Umbilical cord (tissue), 2 donors: ENCODE data around the gene KRTAP5-6. TPM values are rescaled to one million over a fixed set of nuclear protein-coding genes. Genes with fewer than 3 reads are reported as not detected.
"Not testable (repeated sequence)": the region's sequence is repeated elsewhere in the genome, so short reads cannot be mapped to it uniquely, and the experiment has no call there.

Source experiments
- DNase-seq: peaks from one replicate; pipeline ENCODE4 v3.0.0-alpha.2; 2015; ENCODE audit warnings: low spot score
- total RNA-seq: library from RNA; depleted of rRNA; stranded (reverse); fragments of >200 nt; gene quantifications from one replicate; pipeline ENCODE4 v1.2.3, GENCODE V29; 2014; ENCODE audit warnings: low replicate concordance; ENCODE audit not compliant: insufficient read depth

KRTAP5-6 gene
- total RNA-seq, 1 donor from 2014 or later = not detected

DNA sequence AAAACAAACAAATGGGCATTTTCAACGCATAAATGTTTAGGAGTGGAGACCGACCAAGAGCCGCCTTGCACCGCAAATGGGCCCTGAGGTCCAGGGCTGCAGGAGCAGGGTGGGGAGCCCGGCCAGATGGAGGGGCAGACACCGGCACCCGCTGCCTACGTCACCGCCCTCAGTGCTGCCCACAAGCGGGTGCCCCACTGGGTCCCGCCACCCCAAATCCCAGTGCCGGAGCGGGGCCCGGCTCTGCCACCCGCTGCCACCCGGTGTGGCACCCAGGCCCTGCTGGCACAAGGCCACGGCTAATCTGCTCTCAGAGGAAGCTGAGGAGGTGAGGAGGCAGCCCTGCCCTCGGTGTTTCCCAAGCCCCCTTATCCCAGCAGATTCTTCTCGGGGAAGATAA is 13.8 kb upstream of the KRTAP5-6 start:
- DNase-seq = not testable (repeated sequence)

DNA sequence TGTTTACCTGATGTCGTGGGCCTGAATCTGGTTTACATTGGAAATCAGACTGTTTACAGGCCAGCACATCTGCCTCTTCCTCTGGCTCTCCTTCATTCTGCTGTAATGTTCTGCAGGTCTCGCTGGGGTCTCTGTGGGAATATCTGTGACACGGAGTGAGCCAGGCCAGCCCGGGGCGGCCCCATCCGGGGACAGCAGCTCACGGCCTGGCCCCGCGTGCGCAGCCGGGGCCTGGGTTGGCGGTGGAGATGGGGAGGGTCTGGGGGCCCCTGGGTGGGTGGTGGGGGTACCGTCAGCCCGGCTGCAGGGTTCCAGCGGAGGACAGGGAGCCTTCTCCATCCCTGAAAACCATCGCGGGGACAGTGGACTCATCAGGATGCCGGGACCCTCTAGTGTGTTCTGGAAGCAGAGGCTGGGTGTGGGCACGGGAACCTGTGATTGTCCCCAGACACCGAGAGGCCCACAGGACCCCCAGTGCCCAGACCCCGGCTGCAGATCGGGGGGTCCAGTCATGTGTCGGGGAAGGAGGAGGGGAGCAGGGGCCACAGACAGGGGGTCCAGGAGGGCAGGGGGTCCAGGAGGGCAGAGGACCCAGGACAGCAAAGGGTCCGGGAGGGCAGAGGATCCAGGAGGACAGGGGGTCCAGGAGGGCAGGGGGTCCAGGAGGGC is 13.0 kb upstream of the KRTAP5-6 start:
- DNase-seq = not testable (repeated sequence)

DNA sequence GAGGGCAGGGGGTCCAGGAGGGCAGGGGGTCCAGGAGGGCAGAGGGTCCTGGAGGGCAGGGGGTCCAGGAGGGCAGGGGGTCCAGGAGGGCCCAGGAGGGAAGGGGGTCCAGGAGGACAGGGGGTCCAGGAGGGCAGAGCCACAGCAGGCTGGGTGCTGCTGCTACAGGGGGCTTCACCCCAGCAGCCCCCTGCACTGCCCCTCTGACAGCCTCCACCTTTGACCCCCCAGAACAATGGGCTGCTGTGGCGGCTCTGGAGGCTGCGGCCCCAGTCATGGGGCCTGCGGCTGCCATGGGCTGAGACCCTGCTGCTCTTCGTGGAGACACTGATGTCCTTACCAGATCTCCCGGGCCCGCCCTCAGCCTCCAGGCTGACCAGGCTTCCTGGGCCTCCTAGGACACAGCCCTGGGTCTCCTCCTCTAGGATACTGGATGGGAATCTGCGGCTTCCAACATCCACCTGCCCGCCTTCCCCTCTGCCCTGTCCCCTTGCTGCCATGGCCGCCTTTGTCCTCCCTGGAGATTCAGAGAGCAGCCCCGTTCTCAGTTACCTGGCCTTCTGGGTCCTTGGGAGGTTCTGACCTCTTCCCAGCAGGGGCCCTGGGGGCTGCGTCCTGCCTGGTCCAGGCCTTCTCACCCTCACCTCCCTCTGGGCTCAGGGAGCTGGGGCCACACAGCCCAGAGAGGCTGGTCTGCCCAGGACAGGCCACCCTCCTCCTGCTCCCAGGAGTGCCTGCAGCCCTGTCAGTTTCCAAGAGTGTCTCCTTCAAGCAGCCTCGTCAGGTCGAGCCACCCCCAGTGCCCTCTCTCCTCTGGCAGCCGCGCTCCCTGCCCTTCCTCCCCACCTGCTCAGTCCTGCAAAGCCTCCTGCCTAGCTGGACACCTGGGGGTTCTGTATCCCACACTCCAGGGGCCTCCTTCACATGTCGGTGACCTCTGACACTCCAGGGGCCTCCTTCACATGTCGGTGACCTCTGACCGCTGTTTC is 11.8 kb upstream of the KRTAP5-6 start:
- DNase-seq = not testable (repeated sequence)

DNA sequence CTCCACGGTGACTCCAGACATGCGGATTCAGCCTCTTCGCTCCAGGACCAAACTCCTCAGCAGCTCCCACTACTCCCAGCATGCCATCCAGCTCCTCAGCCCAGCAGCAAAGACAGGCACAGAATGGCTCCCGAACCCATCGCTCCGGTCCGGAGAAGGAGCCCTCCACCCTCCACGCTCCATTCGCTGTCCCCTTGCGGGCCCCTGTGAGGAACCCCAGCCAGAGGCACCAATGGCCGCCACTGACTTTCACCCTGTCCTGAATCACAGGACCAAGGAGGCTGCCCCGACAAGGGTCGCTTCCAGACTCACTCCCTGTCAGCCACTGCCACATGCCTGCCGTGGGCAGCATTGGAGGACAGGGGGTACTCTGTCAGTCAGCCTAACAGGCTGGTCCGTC is 10.8 kb upstream of the KRTAP5-6 start:
- not testable (repeated sequence) for DNase-seq

DNA sequence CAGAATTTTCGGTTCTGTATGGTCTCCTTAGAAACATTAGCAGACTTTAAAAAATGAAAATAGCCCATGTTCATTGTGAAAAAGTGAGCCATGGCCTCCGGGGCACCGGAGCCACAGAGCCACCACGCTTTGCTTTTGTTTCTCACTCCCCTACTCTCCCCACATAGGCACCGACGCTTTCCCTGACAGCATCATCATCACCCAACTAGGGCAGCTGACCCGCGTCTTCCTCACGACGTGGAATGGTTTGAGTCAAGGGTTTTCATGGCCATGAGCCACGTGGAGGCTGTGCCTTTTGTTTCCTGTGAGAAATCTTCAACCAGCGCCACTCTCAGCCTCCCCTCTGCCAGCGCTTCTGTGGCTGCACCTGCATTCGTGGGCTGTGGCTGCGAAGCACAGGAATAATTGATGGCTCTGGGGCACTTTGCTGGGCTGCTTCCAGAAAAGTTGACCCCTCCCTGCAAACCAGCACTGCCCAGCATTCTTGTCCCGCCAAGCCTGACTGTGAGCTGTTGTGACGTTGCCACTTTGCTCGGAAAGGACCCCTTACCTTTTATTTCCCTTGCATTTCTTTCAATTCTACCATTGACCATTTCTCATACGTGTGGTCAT is 8.6 kb upstream of the KRTAP5-6 start:
- DNase-seq = not testable (repeated sequence)

DNA sequence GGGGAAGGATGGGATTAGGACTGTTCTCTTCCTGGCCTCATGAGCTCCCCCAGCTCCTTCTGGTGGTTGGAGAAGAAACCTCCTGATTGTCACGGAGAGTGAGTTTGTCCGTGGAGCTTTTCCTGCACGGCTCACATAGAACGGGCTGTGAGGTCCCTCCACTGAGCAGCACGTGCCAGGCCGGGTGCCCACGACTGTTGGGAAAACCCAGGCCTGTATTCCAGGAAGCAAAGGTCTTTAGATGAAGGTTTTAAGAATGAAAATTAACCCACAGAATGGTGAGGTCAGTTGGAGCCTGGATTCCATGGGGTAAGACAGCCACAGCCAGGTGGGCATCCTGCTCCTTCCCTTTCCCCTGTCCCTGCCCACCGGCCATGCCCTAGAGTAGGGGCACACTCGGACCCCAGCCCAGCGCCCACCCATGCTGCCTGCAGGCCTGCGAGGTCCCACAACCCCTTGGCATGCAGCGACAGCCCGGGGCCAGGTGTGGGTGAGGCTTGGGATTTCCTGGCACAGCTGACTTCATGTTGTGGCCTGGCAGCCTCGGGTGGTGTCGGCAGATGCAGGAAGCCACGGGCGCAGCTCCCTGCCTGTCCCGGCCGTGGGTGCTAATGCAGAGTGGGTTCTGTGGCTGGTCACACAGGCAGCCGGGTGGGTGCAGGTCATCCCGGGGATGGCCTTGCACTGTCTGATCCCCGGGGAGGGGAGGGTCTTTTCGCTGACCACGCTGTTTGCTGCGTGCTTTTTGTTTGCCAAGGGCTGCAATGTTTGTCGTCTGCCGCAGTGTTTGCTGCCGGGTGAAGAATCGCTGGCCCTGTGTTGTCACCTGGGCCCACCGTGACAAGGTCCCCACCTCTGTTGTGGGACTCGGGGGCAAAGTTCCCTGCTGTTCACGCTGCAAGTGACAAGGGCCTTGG is 7.5 kb upstream of the KRTAP5-6 start:
- DNase-seq = not testable (repeated sequence)

DNA sequence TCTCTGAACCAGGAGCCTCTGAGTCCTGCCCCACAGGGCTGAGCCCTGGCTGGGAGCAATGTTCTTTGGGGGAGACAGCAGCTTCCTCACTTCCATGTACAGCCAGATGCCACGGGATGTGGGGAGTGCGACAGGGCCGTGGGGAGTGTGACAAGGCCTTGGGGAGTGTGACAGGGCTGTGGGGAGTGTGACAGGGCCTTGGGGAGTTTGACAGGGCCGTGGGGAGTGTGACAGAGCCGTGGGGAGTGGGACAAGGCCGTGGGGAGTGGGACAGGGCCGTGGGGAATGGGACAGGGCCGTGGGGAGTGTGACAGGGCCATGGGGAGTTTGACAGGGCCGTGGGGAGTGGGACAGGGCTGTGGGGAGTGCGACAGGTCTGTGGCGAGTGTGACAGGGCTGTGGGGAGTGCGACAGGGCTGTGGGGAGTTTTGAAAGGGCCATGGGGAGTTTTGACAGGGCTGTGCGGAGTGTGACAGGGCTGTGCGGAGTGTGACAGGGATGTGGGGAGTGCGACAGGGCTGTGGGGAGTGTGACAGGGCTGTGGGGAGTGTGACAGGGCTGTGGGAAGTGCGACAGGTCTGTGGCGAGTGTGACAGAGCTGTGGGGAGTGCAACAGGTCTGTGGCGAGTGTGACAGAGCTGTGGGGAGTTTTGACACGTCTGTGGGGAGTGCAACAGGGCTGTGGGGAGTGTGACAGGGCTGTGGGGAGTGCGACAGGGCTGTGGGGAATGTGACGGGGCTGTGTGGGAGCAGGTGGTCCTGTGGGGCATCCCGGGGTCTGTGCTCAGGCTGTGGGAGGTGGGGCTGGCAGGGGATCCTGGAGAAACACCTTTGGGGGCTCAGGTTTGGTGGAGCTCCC is 6.6 kb upstream of the KRTAP5-6 start:
- no peak for DNase-seq

DNA sequence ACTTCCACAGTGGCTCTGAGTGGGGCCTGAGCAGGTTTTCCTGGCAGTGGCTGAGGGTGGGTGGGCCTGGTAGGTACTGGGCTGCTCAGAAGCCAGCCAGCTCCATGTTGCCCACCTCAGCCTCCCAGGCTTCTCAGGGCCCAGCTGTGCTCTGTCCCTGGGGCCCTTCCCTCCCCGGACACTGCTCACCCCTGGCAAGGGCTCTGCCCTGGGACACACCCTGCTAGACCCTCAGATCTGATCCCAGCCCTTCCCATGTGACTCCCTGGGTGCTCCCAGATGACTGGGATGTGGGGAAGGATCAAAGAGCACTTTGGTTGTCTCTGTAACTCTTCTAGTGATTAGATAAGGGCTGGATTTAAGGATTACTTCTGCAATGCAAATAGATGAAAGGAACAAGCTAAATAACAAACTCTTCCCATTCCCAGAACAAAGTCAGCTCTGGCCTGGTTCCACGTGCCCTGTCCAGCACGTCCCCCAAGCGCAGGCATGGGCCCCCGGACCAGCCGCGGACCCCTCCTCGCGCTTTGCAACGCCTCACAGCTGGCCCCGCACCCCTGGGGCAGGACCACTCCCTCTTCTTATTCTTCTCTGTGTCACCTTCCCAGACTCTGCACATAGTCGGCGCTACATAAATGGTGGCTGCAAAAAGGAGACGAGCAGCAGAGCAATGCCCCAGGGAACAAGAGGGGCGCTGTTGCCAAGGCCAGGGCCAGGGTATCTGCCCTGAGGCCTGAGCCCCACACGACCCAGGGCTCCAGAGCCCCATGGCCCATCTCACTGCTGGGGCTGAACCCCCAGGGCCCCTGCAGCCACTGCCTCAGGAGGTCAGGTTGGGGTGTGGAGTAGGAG is 5.7 kb upstream of the KRTAP5-6 start:
- peak; percentile 98 for DNase-seq

DNA sequence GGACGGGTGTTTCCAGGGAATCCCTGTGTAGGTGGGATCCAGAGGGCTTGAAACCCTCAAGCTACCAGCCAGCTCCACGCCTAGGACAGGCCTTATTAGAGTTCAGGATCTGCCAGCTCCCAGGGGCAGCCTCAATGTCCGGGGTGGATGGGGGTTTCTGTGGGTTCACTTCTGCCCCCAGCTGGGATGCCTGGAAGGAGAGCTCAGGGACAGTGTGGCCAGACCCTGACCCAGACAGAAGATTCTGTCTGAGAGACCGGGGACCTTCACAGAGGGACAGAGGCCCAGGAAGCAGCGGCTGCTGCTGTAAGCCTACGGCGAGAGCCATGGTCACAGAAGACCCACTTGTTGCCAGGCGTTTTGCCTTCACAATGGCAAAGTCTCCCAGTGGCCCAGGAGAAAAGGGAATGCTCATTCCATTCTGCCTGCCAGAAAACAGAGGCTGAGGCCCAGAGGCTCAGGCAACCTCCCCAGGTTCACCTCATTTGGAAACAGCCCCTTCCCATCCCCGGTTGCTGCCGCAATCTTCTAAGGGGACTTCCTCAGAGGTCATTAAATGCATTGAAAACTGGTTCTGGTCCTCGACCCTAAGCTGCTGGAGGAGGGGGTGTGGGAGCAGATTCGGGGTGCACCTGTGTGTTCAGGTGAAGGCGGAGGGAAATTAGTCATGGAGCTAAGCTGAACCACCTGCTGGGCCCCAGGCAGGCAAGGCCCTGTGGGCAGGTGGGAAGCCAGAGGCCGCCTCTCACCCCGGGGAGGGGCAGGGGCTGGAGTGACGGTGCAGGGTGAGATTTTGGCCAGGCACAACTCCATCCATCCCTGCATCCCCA is 4.9 kb upstream of the KRTAP5-6 start:
- no peak for DNase-seq

DNA sequence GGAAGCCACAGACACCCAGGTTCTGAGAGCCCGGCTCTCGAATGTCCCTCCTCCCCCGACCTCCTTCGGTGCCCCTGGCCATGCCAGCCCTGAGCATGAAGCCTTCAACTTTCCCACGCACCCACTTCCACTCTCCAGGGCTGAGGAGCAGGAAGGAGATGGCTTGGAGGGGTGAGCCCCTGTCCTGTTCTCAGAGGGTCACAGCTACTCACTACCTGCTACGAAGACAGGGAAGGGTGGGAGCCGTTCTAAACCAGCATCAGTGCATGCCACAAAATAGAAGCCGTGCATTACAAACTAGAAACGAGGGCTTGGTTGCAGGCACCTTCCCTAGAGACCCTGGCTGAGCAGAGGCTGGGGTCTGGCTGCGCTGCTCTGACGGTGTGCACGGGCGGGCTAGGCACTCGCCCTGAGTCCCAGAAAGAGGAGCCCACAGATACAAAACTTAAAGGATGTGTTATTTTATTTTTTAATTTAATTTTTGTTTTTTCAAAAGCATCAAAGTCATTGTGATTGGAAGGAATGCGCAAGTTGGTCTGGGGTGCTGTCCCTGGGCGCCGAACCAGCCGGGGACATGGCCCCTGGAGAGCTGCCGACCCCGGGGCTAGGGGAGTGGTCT is 4.2 kb upstream of the KRTAP5-6 start:
- DNase-seq = no peak

DNA sequence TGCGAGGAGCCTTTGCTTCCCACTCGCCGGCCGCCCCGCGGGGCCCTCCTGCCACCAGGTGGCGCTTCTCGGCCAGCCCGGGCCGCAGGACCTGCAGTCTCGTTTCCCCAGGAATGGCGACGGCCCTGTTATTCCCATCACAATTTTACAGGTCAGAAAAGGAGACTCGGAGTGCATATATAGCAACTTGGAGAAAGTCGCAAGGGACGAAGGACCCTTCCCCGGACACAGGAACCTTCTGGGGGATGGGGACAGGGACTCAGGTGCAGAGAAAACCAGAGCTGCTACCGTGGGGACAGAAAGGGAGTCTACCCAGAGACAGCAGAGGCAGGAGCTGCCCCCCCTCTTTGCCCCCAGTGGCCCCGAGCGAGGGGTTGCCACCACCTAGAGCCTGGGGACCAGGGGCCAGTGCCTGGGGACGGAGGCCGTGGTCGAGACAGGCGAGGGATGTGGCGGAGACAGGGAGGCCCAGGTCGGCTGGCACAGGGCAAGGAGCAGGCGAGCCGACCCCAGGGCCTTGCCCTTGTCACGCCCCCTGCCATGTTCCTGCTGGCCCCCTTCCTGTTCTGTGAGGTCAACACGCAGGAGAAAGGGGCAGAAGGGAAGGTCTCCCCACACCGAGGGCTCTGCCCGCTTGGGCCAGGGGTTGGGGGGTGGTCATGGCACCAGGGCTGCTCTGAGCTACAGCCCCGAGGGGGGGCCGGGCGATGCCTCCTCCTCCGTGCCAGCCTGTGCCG is 3.5 kb upstream of the KRTAP5-6 start:
- DNase-seq = peak; percentile 81

DNA sequence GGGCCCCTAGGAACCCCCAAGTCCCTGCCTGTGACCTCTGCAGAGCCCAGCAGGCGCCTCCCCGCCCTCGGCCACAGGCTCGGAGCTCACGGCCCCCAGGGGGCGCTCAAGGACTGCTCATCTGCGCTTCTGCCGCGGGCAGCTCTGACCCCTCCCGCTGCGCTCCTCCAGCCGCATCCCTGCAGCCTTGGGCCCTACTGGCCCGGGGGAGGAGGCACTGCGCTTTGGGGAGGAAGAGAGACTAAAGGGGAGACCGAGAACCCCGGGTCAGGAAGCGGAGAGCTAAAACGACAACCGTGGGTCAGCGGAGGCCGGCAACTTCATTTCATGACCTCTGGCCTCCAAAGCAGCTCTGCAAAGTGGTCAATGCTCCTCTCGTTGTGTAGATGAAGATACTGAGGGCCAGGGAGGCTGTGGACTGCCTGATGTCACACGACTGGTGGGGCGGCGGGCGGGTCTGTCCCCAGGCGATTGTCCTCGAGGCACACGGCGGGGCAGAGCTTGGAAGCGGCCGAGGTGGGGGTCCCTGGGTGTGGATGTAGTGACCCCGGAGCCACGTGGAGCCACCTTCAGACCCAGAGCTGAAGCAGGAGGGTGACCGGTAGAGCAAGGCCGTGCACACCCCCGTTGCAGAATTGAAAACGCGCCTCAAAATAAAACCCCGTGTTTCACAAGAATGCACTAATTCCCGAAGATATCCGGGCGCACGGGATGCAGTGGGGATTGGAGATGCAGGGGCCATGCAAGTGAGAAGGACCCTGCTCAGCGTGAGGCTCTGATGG is 2.7 kb upstream of the KRTAP5-6 start:
- DNase-seq = peak; percentile 89

DNA sequence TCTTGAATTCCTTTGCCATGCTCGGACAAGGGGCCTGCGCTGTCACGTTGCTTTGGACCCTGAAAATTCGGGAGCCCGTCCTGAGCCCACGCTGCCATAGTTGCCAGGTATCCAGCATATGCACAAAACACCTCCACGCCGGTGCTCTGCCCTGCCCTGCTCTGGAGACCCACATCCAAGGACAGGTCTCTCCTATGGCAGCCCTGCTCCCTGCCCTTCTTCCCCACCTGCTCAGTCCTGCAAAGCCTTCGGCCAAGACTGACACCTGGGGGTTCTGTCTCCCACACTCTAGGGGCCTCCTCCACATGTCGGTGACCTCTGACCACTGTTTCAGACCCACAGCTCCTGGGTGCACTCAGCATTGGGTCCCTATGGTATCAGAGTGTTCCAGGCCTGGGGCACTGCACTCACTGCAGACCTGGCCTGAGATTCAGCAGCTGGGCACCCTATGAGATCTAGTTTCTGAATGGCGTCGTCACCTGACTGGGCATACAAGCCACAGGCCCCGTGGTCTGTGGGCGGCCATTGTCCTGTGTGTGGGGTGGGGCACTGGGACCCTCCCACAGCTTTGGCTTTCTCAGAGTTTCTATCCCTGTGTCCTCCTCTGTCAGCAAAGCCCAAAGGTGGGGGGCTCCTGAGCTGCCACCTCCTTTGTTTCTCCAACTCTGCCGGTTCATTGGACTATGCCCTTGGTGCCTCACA is 2.0 kb upstream of the KRTAP5-6 start:
- DNase-seq = no peak

DNA sequence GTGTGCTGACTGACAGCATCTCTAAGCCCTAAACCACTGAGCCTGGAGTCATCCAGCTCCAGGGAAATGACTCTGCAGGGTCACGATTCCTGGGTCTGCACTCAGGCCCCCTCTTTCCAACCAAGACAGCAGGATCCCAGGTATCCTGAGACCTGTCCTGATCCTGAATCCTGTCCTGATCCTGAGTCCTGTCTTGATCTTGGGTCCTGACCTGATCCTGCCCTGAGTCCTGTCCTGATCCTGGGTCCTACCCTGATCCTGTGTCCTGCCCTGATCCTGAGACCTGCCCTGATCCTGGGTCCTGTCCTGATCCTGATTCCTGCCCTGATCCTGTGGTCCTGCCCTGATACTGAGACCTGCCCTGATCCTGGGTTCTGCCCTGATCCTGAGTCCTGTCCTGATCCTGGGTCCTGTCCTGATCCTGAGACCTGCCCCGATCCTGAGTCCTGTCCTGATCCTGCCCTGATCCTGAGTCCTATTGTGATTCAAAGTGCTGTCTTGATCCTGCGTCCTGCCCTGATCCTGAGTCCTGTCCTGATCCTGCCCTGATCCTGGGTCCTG is 1.4 kb upstream of the KRTAP5-6 start:
- DNase-seq = no peak

DNA sequence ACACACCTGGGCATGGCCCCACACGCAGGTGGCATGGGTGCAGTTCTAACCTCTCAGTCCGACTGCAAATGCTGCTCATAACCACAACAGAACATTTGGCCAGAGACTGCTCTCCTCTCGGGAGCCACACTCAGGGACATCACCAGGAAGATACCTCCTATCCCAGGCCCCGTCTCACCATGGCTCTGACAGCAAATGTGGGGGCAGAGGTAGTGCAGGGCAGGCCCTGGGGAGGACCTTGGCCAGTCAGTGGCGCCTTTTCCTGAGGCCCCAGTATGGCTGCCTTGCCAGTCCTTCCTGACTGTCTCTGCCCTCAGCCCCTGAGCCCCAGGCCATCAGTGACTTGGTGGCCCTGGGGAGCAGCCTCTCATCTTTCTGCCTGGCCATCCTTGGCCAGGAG is 2.8 kb downstream of the KRTAP5-6 start:
- no peak for DNase-seq
